T-helper 1 cell (primary cell): Measurements from ENCODE around the gene KCTD5.

Experiments
- DNase-seq, 5 donors: peaks; one replicate each; pipeline ENCODE4 v3.0.0-alpha.2; 2012 to 2020

KCTD5 gene

GRCh38 chr16:2697401-2697948 lies 15.2 kb downstream of the KCTD5 start:
- DNase-seq, result no peak

GRCh38 chr16:2698103-2698870 lies 16.0 kb downstream of the KCTD5 start:
- no peak for DNase-seq

- DNase-seq, result no peak
Measured at GRCh38 chr16:2698965-2699750, 16.8 kb downstream of the KCTD5 start.

GRCh38 chr16:2699791-2700600 lies 17.7 kb downstream of the KCTD5 start:
- DNase-seq, result no peak

- DNase-seq, result no peak
Measured at GRCh38 chr16:2700786-2701185, 18.5 kb downstream of the KCTD5 start.

GRCh38 chr16:2701272-2701671 lies 18.9 kb downstream of the KCTD5 start:
- DNase-seq, result no peak

- DNase-seq, result no peak
Measured at GRCh38 chr16:2701713-2702437, 19.6 kb downstream of the KCTD5 start.

GRCh38 chr16:2702438-2702825 lies 20.1 kb downstream of the KCTD5 start:
- no peak for DNase-seq

- no peak for DNase-seq
Measured at GRCh38 chr16:2702871-2703745, 20.8 kb downstream of the KCTD5 start.

GRCh38 chr16:2704166-2704982 lies 22.1 kb downstream of the KCTD5 start:
- DNase-seq, result no peak

GRCh38 chr16:2704983-2705275 lies 22.6 kb downstream of the KCTD5 start:
- DNase-seq, result no peak

- DNase-seq, result no peak
Measured at GRCh38 chr16:2705351-2705750, 23.0 kb downstream of the KCTD5 start.

- DNase-seq, result no peak
Measured at GRCh38 chr16:2706085-2706484, 23.8 kb downstream of the KCTD5 start.

GRCh38 chr16:2706611-2707311 lies 24.4 kb downstream of the KCTD5 start:
- no peak for DNase-seq

GRCh38 chr16:2707368-2708289 lies 25.3 kb downstream of the KCTD5 start:
- no peak for DNase-seq

- no peak for DNase-seq
Measured at GRCh38 chr16:2708290-2708639, 25.9 kb downstream of the KCTD5 start.

GRCh38 chr16:2708955-2709587 lies 26.7 kb downstream of the KCTD5 start:
- DNase-seq, result no peak

- no peak for DNase-seq
Measured at GRCh38 chr16:2709588-2709984, 27.3 kb downstream of the KCTD5 start.
